ENCODE results near the gene CNOT10.

DNA sequence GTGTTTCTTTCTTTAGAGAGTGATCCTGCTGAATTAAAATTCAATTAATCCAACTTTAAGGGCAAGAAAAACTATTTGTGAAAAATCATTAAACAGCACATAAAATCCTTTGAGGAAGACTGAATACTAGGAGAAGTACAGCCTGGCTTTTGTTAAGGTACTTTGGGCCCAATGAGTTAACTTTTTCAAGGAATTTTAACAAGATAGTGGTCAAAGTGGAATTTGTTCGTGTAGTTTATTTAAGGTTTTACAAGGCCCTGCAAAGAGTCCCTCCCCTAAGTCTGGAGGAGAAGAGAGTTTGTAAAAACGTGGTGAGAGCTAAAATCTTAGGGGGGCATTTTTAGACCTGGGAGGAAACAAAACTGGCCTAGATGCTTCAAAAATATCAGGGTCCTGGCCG lies 106.8 kb downstream of the CNOT10 start:
- TF ChIP-seq, protein P1, sequence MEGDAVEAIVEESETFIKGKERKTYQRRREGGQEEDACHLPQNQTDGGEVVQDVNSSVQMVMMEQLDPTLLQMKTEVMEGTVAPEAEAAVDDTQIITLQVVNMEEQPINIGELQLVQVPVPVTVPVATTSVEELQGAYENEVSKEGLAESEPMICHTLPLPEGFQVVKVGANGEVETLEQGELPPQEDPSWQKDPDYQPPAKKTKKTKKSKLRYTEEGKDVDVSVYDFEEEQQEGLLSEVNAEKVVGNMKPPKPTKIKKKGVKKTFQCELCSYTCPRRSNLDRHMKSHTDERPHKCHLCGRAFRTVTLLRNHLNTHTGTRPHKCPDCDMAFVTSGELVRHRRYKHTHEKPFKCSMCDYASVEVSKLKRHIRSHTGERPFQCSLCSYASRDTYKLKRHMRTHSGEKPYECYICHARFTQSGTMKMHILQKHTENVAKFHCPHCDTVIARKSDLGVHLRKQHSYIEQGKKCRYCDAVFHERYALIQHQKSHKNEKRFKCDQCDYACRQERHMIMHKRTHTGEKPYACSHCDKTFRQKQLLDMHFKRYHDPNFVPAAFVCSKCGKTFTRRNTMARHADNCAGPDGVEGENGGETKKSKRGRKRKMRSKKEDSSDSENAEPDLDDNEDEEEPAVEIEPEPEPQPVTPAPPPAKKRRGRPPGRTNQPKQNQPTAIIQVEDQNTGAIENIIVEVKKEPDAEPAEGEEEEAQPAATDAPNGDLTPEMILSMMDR (optimal IDR thresholded peaks at IDR 0.05 in 1 of 3, IDR thresholded peaks at IDR 0.05 in 1 of 3, conservative IDR thresholded peaks at IDR 0.05 in 1 of 3; ENCODE audit: extremely low read depth in 1 of 3, insufficient read depth in 2 of 3, low read length in 3 of 3): no peak
- TF ChIP-seq EZH2 (IDR thresholded peaks at IDR 0.05; ENCODE audit: low read length): no peak

All from keratinocyte (primary cell).